Stimulated activated CD8-positive, alpha-beta memory T cell treated with anti-CD3 and anti-CD28 coated beads, Interleukin-7, amount 100 ng/mL, for 1 hour (primary cell): ENCODE measurements around the gene ACSS3.

ENCODE experiments used
- DNase-seq, 2 donors: peaks; one replicate each; pipeline ENCODE4 v3.0.0-alpha.2; 2020; ENCODE audit warnings: low read depth in 2 of 2

Gene ACSS3

GRCh38 chr12:81222846-81223592, 145.1 kb downstream of the ACSS3 start:
- no peak for DNase-seq

GRCh38 chr12:81224626-81225025, 146.7 kb downstream of the ACSS3 start:
- no peak for DNase-seq

GRCh38 chr12:81229759-81230158, 151.9 kb downstream of the ACSS3 start:
- DNase-seq = no peak

GRCh38 chr12:81231574-81232368, 153.9 kb downstream of the ACSS3 start:
- no peak for DNase-seq

- DNase-seq = no peak
Measured at GRCh38 chr12:81245458-81245857, 167.6 kb downstream of the ACSS3 start.

- no peak for DNase-seq
Measured at GRCh38 chr12:81245907-81246570, 168.2 kb downstream of the ACSS3 start.

GRCh38 chr12:81249976-81250375, 172.1 kb downstream of the ACSS3 start:
- no peak for DNase-seq

GRCh38 chr12:81252228-81252627, 174.3 kb downstream of the ACSS3 start:
- DNase-seq = no peak

GRCh38 chr12:81253360-81253759, 175.5 kb downstream of the ACSS3 start:
- DNase-seq = no peak

- DNase-seq = no peak
Measured at GRCh38 chr12:81255456-81255855, 177.6 kb downstream of the ACSS3 start.

GRCh38 chr12:81255947-81256346, 178.1 kb downstream of the ACSS3 start:
- DNase-seq = no peak

GRCh38 chr12:81257947-81258551, 180.2 kb downstream of the ACSS3 start:
- no peak for DNase-seq

GRCh38 chr12:81259360-81259759, 181.5 kb downstream of the ACSS3 start:
- no peak for DNase-seq

- no peak for DNase-seq
Measured at GRCh38 chr12:81261508-81262207, 183.8 kb downstream of the ACSS3 start.

- no peak for DNase-seq
Measured at GRCh38 chr12:81263072-81263471, 185.2 kb downstream of the ACSS3 start.

GRCh38 chr12:81270385-81270784, 192.5 kb downstream of the ACSS3 start:
- no peak for DNase-seq

- DNase-seq = no peak
Measured at GRCh38 chr12:81274637-81275529, 197.0 kb downstream of the ACSS3 start.

- DNase-seq = no peak
Measured at GRCh38 chr12:81284137-81284536, 206.3 kb downstream of the ACSS3 start.

GRCh38 chr12:81288651-81289050, 210.8 kb downstream of the ACSS3 start:
- DNase-seq = no peak
